Neural cell (in vitro differentiated cells): ENCODE data around the gene RNASE13. TPM values are rescaled to one million over a fixed set of nuclear protein-coding genes. Genes with fewer than 3 reads are reported as not detected.

Experiments
- H2AFZ ChIP-seq: fragments of 200-600, 300-800 bp; sonication (generic), shearing (Covaris generic); 2 replicates; pipeline ENCODE4 v1.6.0; 2014; ENCODE audit warnings: low read depth, mild to moderate bottlenecking, antibody characterized with exemption, low read length, moderate library complexity
- H3F3A ChIP-seq: fragments of 200-600 bp; shearing (Covaris generic); 2 replicates; pipeline ENCODE4 v1.6.1; 2016; ENCODE audit warnings: mild to moderate bottlenecking, moderate library complexity, mixed read lengths, antibody characterized with exemption, low read length; ENCODE audit not compliant: insufficient read depth, poor library complexity, severe bottlenecking
- H3K27ac ChIP-seq: fragments of 200-600, 300-800 bp; sonication (generic), shearing (Covaris generic); 2 replicates; pipeline ENCODE4 v1.5.1; 2014; ENCODE audit warnings: mild to moderate bottlenecking, low read length, moderate library complexity
- H3K27me3 ChIP-seq: fragments of 300-800, 200-600 bp; sonication (generic), shearing (Covaris generic); 2 replicates; pipeline ENCODE4 v1.6.0; 2014; ENCODE audit warnings: mild to moderate bottlenecking, low read depth, low read length, moderate library complexity; ENCODE audit not compliant: insufficient read depth
- H3K36me3 ChIP-seq: fragments of 300-800, 200-600 bp; sonication (generic), shearing (Covaris generic); 2 replicates; pipeline ENCODE4 v1.5.1; 2014; ENCODE audit warnings: mild to moderate bottlenecking, antibody characterized with exemption, low read length, moderate library complexity; ENCODE audit not compliant: insufficient read depth
- H3K4me2 ChIP-seq: fragments of 300-800, 200-600 bp; sonication (generic), shearing (Covaris generic); 2 replicates; pipeline ENCODE4 v1.6.0; 2014; ENCODE audit warnings: mild to moderate bottlenecking, low read length
- H3K4me3 ChIP-seq: fragments of 300-800, 200-600 bp; sonication (generic), shearing (Covaris generic); 2 replicates; pipeline ENCODE4 v1.5.1; 2014; ENCODE audit warnings: mild to moderate bottlenecking, low read length, moderate library complexity
- H3K79me2 ChIP-seq: fragments of 200-600 bp; shearing (Covaris generic); replicated peaks from 2 replicates; pipeline ENCODE4 v1.6.0; 2014; ENCODE audit warnings: mild to moderate bottlenecking, low read length, moderate library complexity; ENCODE audit not compliant: insufficient read depth
- H3K9ac ChIP-seq: fragments of 300-800, 200-600 bp; sonication (generic), shearing (Covaris generic); 2 replicates; pipeline ENCODE4 v1.6.1; 2016; ENCODE audit warnings: mild to moderate bottlenecking, low read length, mixed read lengths
- H3K9me2 ChIP-seq: fragments of 200-600 bp; shearing (Covaris generic); 2 replicates; pipeline ENCODE4 v1.6.1; 2016; ENCODE audit warnings: mild to moderate bottlenecking, low read length, mixed read lengths; ENCODE audit not compliant: insufficient read depth
- H3K9me3 ChIP-seq: fragments of 200-600, 300-800 bp; sonication (generic), shearing (Covaris generic); 2 replicates; pipeline ENCODE4 v1.6.1; 2016; ENCODE audit warnings: mild to moderate bottlenecking, mixed run types, low read length, moderate library complexity, mixed read lengths
- H4K20me1 ChIP-seq: fragments of 200-600 bp; shearing (Covaris generic); 2 replicates; pipeline ENCODE4 v1.6.1; 2016; ENCODE audit warnings: mild to moderate bottlenecking, mixed run types; ENCODE audit not compliant: insufficient read depth
- CTCF ChIP-seq: fragments of 450-650 bp; IDR thresholded peaks from 2 replicates; pipeline ENCODE4 v1.5.1; 2014; ENCODE audit warnings: antibody characterized with exemption, mild to moderate bottlenecking, moderate library complexity; ENCODE audit not compliant: poor library complexity, severe bottlenecking
- EP300 ChIP-seq: fragments of 450-650 bp; conservative IDR thresholded peaks from 2 replicates; pipeline ENCODE4 v1.6.1; 2014; ENCODE audit warnings: antibody characterized with exemption, mild to moderate bottlenecking, moderate library complexity; ENCODE audit not compliant: poor library complexity, severe bottlenecking
- EZH2 ChIP-seq: fragments of 200-600, 300-800 bp; shearing (Covaris generic), sonication (generic); IDR thresholded peaks from 2 replicates; pipeline ENCODE4 v1.6.1; 2014; ENCODE audit warnings: antibody characterized with exemption, low read length, borderline replicate concordance, mild to moderate bottlenecking; ENCODE audit not compliant: insufficient read depth, poor library complexity, severe bottlenecking
- MXI1 ChIP-seq: fragments of 450-650 bp; conservative IDR thresholded peaks from 2 replicates; pipeline ENCODE4 v1.6.1; 2014; ENCODE audit warnings: antibody characterized with exemption, mild to moderate bottlenecking; ENCODE audit not compliant: poor library complexity, severe bottlenecking
- POLR2AphosphoS5 ChIP-seq: IDR thresholded peaks from 2 replicates; pipeline ENCODE4 v1.6.1; 2012
- RAD21 ChIP-seq: fragments of 450-650 bp; conservative IDR thresholded peaks from 2 replicates; pipeline ENCODE4 v1.6.1; 2014; ENCODE audit warnings: antibody characterized with exemption, mild to moderate bottlenecking, moderate library complexity
- REST ChIP-seq: IDR thresholded peaks from 2 replicates; pipeline ENCODE4 v1.6.1; 2012; ENCODE audit warnings: borderline replicate concordance
- SMC3 ChIP-seq: fragments of 450-650 bp; conservative IDR thresholded peaks from 2 replicates; pipeline ENCODE4 v1.6.1; 2014; ENCODE audit warnings: antibody characterized with exemption, mild to moderate bottlenecking, moderate library complexity; ENCODE audit not compliant: poor library complexity
- TAF1 ChIP-seq: IDR thresholded peaks from 2 replicates; pipeline ENCODE4 v1.6.1; 2012; ENCODE audit warnings: low read depth
- polyA plus RNA-seq: library from polyadenylated mRNA; depleted of rRNA; stranded (reverse); fragments of >200 nt; gene quantifications from 2 replicates; pipeline ENCODE4 v1.2.3, GENCODE V29; 2014

The RNASE13 gene
- polyA plus RNA-seq, 1 donor from 2014 or later: not detected

GRCh38 chr14:21047378-21047781 is 12.8 kb upstream of the RNASE13 start:
- no peak overlapping the region for H3K4me2 ChIP-seq

GRCh38 chr14:21043974-21044618 is 9.5 kb upstream of the RNASE13 start:
- no peaks in the 10 kb centered on the region for H3K36me3 ChIP-seq
- no peak overlapping the region for H2AFZ ChIP-seq
- no peaks in the 10 kb centered on the region for H4K20me1 ChIP-seq
- H3K79me2 ChIP-seq: no peaks in the 10 kb centered on the region
- no peaks in the 10 kb centered on the region for H3K9me2 ChIP-seq
- no peaks in the 10 kb centered on the region for H3K27me3 ChIP-seq
- no peaks in the 10 kb centered on the region for H3F3A ChIP-seq
- H3K9ac ChIP-seq: no peak overlapping the region
- no peaks in the 10 kb centered on the region for H3K9me3 ChIP-seq
- no peak overlapping the region for H3K4me2 ChIP-seq
- H3K27ac ChIP-seq: no peak overlapping the region
- H3K4me3 ChIP-seq: no peak overlapping the region
- TF ChIP-seq EZH2 (no peak), TAF1 (no peak), RAD21 (no peak), MXI1 (no peak), POLR2AphosphoS5 (no peak), SMC3 (no peak), REST (no peak)

More at GRCh38 chr14:21047378-21047781, 12.8 kb upstream of the RNASE13 start:
- TF ChIP-seq SMC3 (no peak), MXI1 (no peak), TAF1 (no peak), REST (no peak), CTCF (no peak), RAD21 (no peak), POLR2AphosphoS5 (no peak), EP300 (no peak), EZH2 (no peak)
- no peaks in the 10 kb centered on the region for H3K9me3 ChIP-seq
- no peak overlapping the region for H3K9ac ChIP-seq
- H3F3A ChIP-seq: no peaks in the 10 kb centered on the region
- H3K27ac ChIP-seq: no peak overlapping the region
- H2AFZ ChIP-seq: no peak overlapping the region
- H3K9me2 ChIP-seq: no peaks in the 10 kb centered on the region
- H4K20me1 ChIP-seq: no peaks in the 10 kb centered on the region
- H3K4me3 ChIP-seq: no peak overlapping the region
- H3K79me2 ChIP-seq: no peaks in the 10 kb centered on the region
- H3K36me3 ChIP-seq: no peaks in the 10 kb centered on the region
- no peaks in the 10 kb centered on the region for H3K27me3 ChIP-seq
